NCI-H1417 (cell line): ENCODE data around the gene NRP2.

ENCODE experiments used
- DNase-seq, 3 experiments: peaks; one replicate each; lab custom pipeline; 2025; lab: John Stamatoyannopoulos, UW

The NRP2 gene

DNA sequence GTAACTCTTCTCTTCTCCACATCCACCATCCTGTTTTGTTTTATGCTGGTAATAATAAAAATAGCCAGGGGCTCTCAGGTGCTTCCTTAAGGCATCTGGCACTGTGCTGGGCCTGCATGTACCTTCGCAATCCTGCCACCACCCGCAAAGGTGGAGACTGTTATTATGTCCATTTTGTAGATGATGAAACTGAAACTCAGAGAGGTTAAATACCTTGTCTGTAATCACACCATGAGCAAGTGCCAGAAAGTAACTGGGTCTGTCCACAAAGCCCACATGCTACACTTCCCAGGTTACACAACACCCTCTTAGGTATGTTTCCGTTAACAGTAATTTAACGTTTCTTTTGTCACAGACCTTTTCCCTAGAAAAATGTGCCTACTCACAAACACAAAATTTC, 27.0 kb downstream of the NRP2 start:
- DNase-seq, result no peak

GRCh38 chr2:205712508-205712907, 30.2 kb downstream of the NRP2 start:
- DNase-seq, result no peak

DNA sequence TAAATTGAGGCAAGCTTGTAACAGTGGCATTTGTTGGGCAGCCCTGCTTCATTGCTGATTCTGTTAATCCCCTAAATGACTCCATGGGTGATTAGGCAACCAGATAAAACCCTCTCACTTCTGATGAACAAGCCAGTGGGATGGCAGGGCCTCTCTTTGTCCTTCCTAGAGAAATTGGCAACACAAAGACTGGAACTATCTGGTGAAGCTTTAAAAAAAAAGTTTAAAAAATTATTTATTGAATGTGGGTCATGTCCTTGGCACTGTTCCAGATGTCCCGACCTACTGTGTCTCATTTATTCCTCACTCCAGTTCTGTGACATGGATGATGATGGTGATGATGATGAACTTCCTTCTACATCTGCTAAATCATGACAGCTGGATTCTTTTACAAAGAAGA, 30.8 kb downstream of the NRP2 start:
- no peak for DNase-seq

DNA sequence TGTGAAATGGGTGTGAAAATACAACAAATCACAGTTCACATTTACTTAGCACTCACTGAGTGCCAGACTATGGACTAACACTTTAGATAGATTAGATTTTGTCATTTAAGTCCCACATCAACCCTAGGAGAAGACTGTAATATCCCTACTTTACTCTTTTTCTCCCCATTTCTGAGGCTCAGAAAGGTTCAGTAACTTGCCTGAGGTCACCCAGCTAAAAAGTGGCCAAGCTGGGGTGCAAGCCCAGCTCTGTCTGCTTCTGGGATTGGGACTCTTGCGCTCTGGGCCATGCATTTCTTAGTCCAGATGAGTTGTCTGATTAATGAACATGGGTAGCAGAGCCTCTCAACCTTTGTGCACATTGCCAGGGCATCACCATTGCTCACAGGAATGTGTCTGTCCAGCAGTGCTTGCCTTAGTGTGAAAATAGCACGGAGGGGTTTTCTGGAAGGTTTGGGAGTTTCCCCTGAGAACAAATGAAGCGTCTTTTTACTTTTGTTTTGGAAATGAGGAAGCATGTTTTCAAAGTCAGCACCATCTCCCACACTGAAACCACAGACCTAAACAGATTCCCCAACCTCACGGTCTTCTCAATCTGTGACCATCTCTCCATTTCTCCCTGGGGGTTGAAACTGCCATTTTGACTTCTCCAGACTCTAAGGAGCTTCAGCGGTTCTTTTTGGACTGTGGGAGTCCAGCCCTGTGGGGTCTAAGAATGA, 31.9 kb downstream of the NRP2 start:
- DNase-seq, result no peak

DNA sequence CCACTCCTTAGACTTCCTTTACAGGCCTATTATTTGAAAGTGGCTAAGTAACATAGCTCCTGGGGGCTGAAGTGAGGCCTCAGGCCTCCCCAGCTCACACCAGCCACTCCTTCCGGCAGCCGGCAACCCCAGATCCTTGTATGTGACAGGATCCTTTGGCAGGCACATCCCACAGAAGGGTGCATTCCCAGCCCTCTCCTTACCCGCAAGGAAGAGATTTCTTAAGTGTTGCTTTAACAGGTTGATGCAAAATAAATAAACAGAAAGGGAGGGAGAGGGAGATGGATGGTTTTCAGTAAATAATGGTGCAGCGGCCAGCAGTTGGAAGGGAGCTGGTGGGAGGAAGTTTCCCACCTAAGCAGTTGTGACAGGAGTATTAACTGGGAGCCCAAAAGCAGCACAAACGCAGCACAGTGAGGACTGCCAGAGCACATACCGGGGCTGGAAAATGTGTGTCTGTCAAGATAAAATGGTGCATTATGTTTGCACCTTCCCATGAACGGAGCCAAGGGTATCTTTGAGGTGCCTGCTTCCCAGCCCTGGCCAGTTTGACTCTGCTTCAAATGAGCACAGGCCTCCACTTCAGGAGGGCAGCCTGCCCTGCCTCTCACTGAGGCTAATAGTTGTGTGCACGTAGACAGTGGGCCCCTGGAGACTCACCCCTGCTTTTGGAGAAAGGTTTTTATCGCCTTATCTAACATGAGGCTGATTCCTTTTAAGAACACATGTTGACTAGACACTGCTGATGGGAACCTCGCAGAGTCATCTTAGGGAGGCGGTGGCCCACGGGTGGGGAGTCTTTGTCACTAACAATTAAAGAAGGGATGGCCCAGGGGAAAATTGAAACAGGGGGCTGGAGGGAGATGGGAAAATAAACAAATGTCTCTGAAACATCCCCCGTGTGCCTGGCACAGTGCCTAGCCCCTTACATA, 32.8 kb downstream of the NRP2 start:
- no peak for DNase-seq

- peak in 1 of 3 experiments; percentile 4 for DNase-seq
These were observed 33.7 kb downstream of the NRP2 start for GRCh38 chr2:205715831-205716525.

GRCh38 chr2:205717175-205717846, 35.0 kb downstream of the NRP2 start:
- DNase-seq, result no peak

DNA sequence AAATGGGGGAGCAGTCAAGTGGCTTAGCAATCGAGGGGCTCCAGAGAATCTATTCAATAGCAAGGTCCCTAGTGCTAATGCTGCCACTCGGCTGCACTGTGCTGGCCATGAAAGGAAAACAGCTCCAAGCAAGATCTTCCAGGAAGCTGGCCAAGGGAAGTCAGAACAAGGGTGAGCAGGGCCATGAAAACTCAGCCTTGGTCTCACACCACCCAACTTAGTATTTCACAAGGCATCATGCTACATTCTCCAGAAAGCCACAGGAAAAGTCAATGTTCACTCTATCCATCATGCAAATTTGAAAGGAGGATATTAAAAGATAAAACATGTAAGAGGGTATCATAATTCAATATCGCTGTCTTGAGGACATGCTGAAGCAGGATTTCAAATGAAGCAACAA, 35.7 kb downstream of the NRP2 start:
- DNase-seq, result no peak

DNA sequence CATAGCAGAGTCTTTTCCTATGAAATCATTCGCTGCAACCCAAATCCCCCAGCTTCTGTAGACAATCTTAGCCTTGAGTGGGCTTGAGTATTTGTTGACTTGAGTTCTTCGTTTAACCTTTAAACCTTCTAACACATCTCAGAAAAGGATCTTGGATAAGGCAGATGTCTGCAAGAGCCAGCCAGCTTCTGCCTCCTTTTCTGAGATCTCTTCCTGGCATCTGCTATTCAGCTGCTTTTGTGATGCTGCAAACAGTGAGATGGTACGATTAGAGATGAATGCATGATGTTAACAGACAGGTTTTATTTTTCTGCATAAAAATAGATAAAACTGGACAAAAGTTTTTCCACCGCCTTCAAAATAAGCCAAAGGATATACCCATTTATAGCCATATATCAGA, 37.5 kb downstream of the NRP2 start:
- no peak for DNase-seq

DNA sequence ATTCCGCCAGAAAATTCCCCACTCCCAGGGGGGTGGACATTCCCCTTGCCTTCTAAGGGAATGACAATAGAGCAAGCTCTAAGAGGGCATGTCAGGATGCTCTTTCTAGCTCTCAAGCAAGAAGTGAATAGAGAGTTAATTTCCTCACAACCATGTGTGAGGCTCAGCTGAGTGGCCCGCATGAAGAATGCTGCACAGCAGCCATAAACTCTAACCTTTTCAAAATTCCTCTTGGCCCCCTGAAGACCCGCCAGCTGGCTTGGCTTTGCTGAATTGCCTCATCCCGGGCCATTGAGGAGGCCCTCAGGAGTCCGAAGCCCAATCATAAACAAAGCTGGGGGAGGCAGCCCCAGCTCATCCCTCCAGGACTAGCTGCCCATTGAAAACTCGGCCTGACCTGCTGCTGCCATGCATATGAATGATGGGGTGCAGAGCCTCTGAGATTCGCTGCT, 38.2 kb downstream of the NRP2 start:
- no peak for DNase-seq

DNA sequence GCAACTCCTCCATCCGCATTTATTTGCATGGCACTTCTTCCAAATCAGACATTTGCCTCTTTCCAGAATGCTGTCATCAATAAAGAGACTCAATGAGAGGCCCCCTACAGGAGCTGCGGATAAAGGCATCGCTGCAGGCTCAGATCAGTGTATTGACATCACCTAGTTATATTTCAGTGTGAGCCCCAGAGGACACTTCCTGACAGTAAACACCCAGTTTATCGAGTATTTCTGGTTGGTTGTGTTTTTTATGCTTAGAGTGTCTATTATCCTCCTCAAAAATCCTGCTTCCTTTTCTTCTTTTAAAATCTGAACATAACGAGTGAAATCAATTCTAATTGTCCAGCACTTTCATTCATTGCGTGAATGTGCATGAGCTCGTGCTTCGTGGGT, 38.8 kb downstream of the NRP2 start:
- peak in 1 of 3 experiments; percentile 3 for DNase-seq

- DNase-seq, result peak in 2 of 3 experiments; percentile 48 to 61
These were observed 40.1 kb downstream of the NRP2 start for GRCh38 chr2:205722283-205722918.

- DNase-seq, result no peak
These were observed 40.9 kb downstream of the NRP2 start for GRCh38 chr2:205723179-205723578.

DNA sequence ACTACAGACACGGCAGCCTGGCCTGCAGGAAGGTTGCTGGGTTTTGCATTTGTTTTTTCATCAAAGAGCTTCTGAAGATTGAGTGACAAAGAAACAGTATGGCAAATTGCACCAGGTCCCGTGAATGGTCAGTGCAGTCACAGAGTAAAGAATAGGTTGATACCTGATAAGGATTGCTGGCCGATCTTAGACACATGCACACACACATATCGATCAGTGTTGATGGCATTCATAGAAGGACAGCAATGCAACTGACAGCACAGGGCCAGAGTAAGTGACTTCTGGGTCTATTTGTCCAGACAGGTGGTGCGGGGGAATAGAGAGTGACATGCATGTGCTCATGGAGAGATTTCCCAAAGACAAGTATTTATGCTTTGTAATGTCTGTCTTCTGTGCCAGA, 42.8 kb downstream of the NRP2 start:
- no peak for DNase-seq

DNA sequence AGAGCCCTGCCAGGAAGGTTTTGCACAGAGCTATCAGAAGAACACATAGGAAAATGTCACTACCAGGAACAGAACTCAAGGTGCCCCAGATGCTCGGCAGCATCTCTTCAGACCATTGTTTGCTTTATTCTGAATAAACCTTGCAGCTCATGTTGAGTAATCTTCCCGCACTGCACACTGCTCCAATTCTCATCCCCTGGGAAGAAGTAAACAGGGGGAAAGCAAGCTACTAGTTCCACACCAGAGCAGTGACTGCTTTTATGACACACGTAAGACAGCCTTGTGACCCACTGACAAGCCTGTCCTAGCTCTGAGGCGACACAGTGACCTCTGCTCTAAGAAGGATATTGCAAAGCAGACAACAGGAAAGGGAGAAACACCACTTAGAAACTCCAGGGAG, 44.2 kb downstream of the NRP2 start:
- DNase-seq, result no peak

GRCh38 chr2:205727174-205727573, 44.9 kb downstream of the NRP2 start:
- DNase-seq, result no peak

DNA sequence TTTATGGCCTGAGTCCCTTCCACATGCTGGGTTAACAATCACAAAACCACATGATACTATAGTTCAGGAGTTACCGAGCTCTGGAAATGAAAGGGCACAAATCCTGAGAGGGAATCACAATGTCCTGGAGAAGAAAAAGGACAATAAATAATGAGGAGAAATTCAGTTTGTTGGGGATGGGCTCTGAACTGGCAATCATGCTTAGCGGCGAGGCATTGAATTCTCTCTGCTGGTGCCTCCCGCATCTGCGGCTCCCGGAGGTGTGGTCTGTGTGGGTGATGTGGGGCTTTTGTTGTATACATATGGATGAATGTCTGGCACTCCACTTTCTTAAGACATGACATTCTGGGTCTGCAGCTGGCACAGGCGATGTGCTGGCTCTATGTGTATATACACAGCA, 46.1 kb downstream of the NRP2 start:
- DNase-seq, result no peak

GRCh38 chr2:205730191-205730590, 47.9 kb downstream of the NRP2 start:
- DNase-seq, result no peak

DNA sequence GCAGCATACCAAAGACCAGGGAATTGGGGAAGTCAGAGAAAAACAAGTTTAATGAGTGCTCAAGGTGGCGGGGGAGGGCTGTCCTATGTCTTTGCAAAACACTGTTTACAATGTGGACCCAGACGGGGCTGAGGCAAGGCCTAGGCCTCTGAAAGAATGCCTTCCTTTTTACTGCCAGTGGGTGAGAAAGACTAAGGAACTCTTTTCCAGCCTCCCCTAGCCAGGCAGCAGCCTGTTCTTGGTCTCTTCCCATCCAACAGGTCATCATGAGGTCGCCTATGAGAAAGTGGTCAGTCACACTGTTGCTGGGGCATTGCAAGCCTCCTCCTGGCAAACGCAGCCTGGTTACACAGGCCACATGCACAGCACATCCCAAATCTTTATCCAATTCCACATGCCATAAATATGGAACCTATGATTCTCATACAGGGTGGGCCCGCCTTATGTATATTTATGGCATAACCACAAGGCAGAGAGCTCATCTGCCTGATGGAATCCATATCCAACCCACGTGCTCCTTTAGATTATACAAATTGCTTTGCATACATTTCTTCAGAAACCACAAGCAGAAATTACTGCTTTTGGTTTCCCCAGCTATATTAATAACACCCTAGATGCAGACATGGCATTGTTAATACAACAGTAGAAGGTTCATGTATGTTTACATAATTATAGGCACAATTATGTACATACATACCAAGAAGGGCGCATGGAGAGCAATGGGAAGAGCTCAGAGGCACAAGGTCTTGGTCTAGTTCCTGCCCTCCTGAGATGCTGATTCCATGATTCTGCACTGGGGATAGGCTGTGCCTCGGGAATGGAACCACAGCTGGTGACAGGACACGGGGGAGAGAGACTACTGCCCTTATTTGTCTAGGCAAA, 48.6 kb downstream of the NRP2 start:
- peak in 1 of 3 experiments; percentile 18 for DNase-seq

GRCh38 chr2:205731583-205731981, 49.3 kb downstream of the NRP2 start:
- DNase-seq, result no peak
